Kidney (tissue), 14 donors: ENCODE data around the gene SH2D7. TPM values are rescaled to one million over a fixed set of nuclear protein-coding genes. Genes with fewer than 3 reads are reported as not detected.

Experiments
- DNase-seq, 5 donors: peaks; one replicate each; pipeline ENCODE4 v3.0.0-alpha.2; 2013 to 2020
- FAIRE-seq: peaks from 2 replicates; lab custom pipeline; 2012; peaks lifted over from hg19 to GRCh38; lab: Jason Lieb, UNC
- H3K27ac ChIP-seq, 2 donors: one replicate each; pipeline ENCODE4 v1.7.0; 2013; ENCODE audit warnings: low read depth in 2 of 2, low read length in 2 of 2, inconsistent platforms in 1 of 2
- H3K27me3 ChIP-seq: one replicate; pipeline ENCODE4 v1.7.1; 2013; ENCODE audit warnings: low read length, inconsistent platforms; ENCODE audit not compliant: control insufficient read depth, insufficient read depth
- H3K36me3 ChIP-seq, 3 donors: one replicate each; pipeline versions ENCODE4 v1.7.0 to v1.7.1; 2013; ENCODE audit warnings: low read length in 3 of 3, control low read depth in 1 of 3, inconsistent platforms in 1 of 3; ENCODE audit not compliant: insufficient read depth in 3 of 3, control insufficient read depth in 2 of 3
- H3K4me1 ChIP-seq, 3 donors: one replicate each; pipeline versions ENCODE4 v1.7.0 to v1.7.1; 2013; ENCODE audit warnings: low read length in 3 of 3, inconsistent platforms in 1 of 3, low read depth in 1 of 3; ENCODE audit not compliant: control insufficient read depth in 2 of 3, insufficient read depth in 2 of 3
- H3K4me3 ChIP-seq, 3 donors: one replicate each; pipeline versions ENCODE4 v1.7.0 to v1.8.1; 2013; ENCODE audit warnings: low read length in 3 of 3, control low read depth in 1 of 3, inconsistent platforms in 1 of 3
- H3K9ac ChIP-seq, 3 donors: one replicate each; pipeline versions ENCODE4 v1.7.0 to v1.7.1; 2013; ENCODE audit warnings: low read length in 3 of 3, control low read depth in 1 of 3, inconsistent platforms in 1 of 3
- H3K9me3 ChIP-seq, 3 donors: one replicate each; pipeline versions ENCODE4 v1.7.0 to v1.7.1; 2013; ENCODE audit warnings: low read length in 3 of 3, control low read depth in 1 of 3, inconsistent platforms in 1 of 3; ENCODE audit not compliant: control insufficient read depth in 2 of 3, insufficient read depth in 1 of 3
- intact Hi-C: fragments of 100-400 bp; cut with DNase I; formaldehyde crosslinking; loops from one replicate; pipeline ENCODE4 v1.11.1; 2022
- polyA plus RNA-seq: library from polyadenylated mRNA; stranded (reverse); fragments of 350-450 nt; fragmentation: Illumina TruSeq; extraction: RNeasy Lipid Tissue Mini Kit (QIAGEN cat#74804); gene quantifications from one replicate; pipeline ENCODE4 v1.2.3, GENCODE V29; 2014; ENCODE audit warnings: low read depth, low replicate concordance; ENCODE audit not compliant: insufficient read depth
- total RNA-seq: library from RNA; stranded (reverse); fragmentation: NEBNext Ultra II Directional; extraction: Animal tissue kit (Norgen Biotek cat#: 25700); gene quantifications from one replicate; pipeline ENCODE4 v1.2.1, GENCODE V29; 2021
- TF ChIP-seq, protein P1 (sequence below): IDR thresholded peaks from 3 replicates; pipeline ENCODE4 v1.5.1; 2012; ENCODE audit warnings: mild to moderate bottlenecking, moderate library complexity, borderline replicate concordance; ENCODE audit not compliant: insufficient read depth; ENCODE audit errors: extremely low read depth
- donor health status: control.
- donor health status: control.
- donor health status: control.
- donor health status: control.
- donor health status: control.
- donor health status: DM: yes; HTN: yes; CAD: no.
- donor health status: Normal renal cell carcinoma (clear cell type).

SH2D7 gene
- total and polyA plus RNA-seq, 2 donors from 2014 or later, result not detected

DNA sequence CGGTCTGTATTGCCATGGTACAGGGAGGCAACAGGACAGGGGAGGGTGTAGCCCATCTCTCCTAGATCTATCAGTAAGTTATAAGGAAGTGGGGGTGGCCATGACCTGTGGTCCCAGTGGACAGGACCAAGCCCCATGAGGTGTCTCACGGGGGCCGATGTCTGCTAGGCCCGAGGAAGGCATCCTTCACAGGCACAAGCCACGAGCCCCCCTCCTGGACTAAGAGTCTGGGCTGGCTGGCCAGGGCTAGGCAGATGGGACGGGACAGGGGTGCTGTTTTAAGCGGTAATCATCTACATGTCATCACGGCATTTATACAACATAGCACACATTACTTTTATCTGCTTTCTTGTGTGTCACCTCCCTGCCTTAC is 12.3 kb upstream of the SH2D7 start:
- TF ChIP-seq, protein P1, sequence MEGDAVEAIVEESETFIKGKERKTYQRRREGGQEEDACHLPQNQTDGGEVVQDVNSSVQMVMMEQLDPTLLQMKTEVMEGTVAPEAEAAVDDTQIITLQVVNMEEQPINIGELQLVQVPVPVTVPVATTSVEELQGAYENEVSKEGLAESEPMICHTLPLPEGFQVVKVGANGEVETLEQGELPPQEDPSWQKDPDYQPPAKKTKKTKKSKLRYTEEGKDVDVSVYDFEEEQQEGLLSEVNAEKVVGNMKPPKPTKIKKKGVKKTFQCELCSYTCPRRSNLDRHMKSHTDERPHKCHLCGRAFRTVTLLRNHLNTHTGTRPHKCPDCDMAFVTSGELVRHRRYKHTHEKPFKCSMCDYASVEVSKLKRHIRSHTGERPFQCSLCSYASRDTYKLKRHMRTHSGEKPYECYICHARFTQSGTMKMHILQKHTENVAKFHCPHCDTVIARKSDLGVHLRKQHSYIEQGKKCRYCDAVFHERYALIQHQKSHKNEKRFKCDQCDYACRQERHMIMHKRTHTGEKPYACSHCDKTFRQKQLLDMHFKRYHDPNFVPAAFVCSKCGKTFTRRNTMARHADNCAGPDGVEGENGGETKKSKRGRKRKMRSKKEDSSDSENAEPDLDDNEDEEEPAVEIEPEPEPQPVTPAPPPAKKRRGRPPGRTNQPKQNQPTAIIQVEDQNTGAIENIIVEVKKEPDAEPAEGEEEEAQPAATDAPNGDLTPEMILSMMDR, result no peak
- DNase-seq (no peak), FAIRE-seq (no peak)
- Histone ChIP-seq H3K36me3 (no peaks in the 10 kb centered on the region), H3K27me3 (no peaks in the 10 kb centered on the region), H3K9me3 (no peaks in the 10 kb centered on the region), H3K4me1 (peaks cover 0 to 20% (median 12%) of the 10 kb centered on the region in 3 donors), H3K27ac (no peak overlapping the region), H3K9ac (no peak overlapping the region), H3K4me3 (no peak overlapping the region)
- intact Hi-C loops, result no loop called here

- intact Hi-C loops, result no loop called here
- H3K4me1 ChIP-seq, result peaks cover 0 to 8% (median 7%) of the 10 kb centered on the region in 3 donors
Measured at GRCh38 chr15:78082106-78082742, 10.1 kb upstream of the SH2D7 start.

GRCh38 chr15:78082743-78083110 is 9.6 kb upstream of the SH2D7 start:
- H3K36me3 ChIP-seq, result no peaks in the 10 kb centered on the region
- H3K9ac ChIP-seq, result no peak overlapping the region
- FAIRE-seq (no peak), DNase-seq (no peak)
- H3K27me3 ChIP-seq, result no peaks in the 10 kb centered on the region
- TF ChIP-seq, protein P1, result no peak
- intact Hi-C loops, result no loop called here
- H3K9me3 ChIP-seq, result no peaks in the 10 kb centered on the region
- no peak overlapping the region for H3K27ac ChIP-seq
- H3K4me3 ChIP-seq, result no peak overlapping the region
- H3K4me1 ChIP-seq, result peaks cover 0 to 8% (median 7%) of the 10 kb centered on the region in 3 donors

More at GRCh38 chr15:78082106-78082742, 10.1 kb upstream of the SH2D7 start:
- FAIRE-seq, result no peak
- no peak overlapping the region for H3K9ac ChIP-seq
- no peaks in the 10 kb centered on the region for H3K36me3 ChIP-seq
- no peak for DNase-seq
- H3K27ac ChIP-seq, result no peak overlapping the region
- H3K9me3 ChIP-seq, result no peaks in the 10 kb centered on the region
- TF ChIP-seq, protein P1, result no peak
- no peak overlapping the region for H3K4me3 ChIP-seq
- no peaks in the 10 kb centered on the region for H3K27me3 ChIP-seq

- H3K27ac ChIP-seq, result no peak overlapping the region
- H3K27me3 ChIP-seq, result no peaks in the 10 kb centered on the region
- DNase-seq (no peak), FAIRE-seq (no peak)
- no peaks in the 10 kb centered on the region for H3K9me3 ChIP-seq
- no peak overlapping the region for H3K4me3 ChIP-seq
- no peak overlapping the region for H3K9ac ChIP-seq
- TF ChIP-seq, protein P1, result no peak
- peaks cover 0 to 8% (median 7%) of the 10 kb centered on the region in 3 donors for H3K4me1 ChIP-seq
- no peaks in the 10 kb centered on the region for H3K36me3 ChIP-seq
- intact Hi-C loops, result no loop called here
Measured at GRCh38 chr15:78083186-78083585, 9.2 kb upstream of the SH2D7 start.
